Measurements from ENCODE around the gene DDX54.

Gene DDX54

DNA sequence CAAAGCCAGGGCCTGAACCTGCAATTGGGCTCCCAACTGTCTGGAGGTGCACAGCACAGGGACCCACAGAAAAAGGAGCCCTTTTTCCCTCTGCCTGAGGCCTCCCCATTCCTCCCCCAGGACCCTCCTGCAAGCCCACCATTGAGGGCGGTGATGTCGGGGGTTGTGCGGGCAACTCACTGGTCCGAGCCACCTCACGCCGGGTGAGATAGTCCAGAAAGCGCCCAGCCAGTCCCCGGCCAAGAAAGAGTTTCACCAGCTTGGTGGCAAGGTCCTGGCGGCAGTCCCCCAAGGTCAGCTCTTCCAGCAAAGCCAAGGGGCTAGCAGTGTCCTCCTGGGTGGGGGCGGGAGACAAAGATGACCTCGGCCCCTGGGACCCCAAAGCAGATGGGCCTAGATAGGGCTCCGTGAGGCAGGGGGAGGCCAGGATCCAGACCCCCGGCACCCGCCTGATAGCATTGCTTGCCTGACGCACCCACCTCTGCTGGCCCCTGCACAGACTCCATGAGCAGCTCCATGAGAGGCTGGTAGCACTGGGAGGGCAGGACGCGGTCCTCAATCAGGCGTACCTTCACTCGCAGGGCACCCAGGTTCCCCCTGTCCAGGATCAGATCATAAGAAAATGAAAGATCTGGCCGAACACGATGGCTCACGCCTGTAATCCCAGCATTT is 69.7 kb downstream of the DDX54 start:
- Histone ChIP-seq H3K4me1 (ENCODE audit: control insufficient read depth, insufficient read depth, low read length, unreplicated experiment) (no peaks in the 10 kb centered on the region), H3K27ac (ENCODE audit: low read depth, low read length) (no peak overlapping the region), H3K4me3 (ENCODE audit: low read depth, low read length) (no peak overlapping the region), H3K79me2 (ENCODE audit: control insufficient read depth, insufficient read depth, low read length, unreplicated experiment) (no peaks in the 10 kb centered on the region), H3K36me3 (ENCODE audit: insufficient read depth, low read length) (no peaks in the 10 kb centered on the region), H2AFZ (ENCODE audit: low read length, unreplicated experiment) (no peak overlapping the region), H3K27me3 (ENCODE audit: insufficient read depth, low read length) (peaks cover 18% of the 10 kb centered on the region)

DNA sequence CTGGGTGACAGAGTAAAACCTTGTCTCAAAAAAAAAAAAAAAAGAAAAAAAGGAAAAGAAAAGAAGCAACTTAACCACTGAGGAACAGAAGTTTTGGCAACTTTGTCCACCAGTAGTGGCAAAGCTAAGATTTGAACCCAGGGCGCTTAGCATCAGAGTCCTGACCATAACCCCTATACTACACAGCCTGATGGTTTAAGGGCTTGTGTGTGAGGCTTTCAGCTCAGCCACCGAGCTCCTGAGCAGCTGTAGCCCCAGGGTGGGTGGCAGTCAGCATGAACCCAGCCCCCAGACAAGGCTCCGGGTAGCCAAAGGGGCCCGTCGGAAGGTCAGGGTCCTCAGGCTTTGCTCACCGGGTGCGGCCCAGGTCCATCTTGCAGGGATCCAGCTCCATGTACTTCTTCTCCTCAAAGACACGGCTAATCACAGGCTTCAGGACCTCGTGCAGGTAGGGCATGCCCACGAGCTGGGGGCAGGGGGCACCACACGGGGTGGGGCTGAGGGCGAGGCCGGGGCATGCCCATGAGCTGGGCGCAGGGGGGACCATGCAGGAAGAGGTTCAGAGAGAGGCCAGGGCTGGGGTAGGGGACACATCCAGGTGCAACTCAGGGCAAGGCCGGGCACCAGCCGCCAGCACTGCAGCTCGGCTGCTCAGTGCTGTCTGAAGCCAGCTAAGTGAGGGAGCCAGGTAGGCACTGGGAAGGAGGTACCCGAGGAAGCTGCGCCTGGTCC is 70.7 kb downstream of the DDX54 start:
- Histone ChIP-seq H3K36me3 (ENCODE audit: insufficient read depth, low read length) (no peaks in the 10 kb centered on the region), H3K27me3 (ENCODE audit: insufficient read depth, low read length) (peaks cover 11% of the 10 kb centered on the region), H3K79me2 (ENCODE audit: control insufficient read depth, insufficient read depth, low read length, unreplicated experiment) (no peaks in the 10 kb centered on the region), H3K27ac (ENCODE audit: low read depth, low read length) (no peak overlapping the region), H3K4me1 (ENCODE audit: control insufficient read depth, insufficient read depth, low read length, unreplicated experiment) (no peaks in the 10 kb centered on the region), H3K4me3 (ENCODE audit: low read depth, low read length) (no peak overlapping the region), H2AFZ (ENCODE audit: low read length, unreplicated experiment) (no peak overlapping the region)

DNA sequence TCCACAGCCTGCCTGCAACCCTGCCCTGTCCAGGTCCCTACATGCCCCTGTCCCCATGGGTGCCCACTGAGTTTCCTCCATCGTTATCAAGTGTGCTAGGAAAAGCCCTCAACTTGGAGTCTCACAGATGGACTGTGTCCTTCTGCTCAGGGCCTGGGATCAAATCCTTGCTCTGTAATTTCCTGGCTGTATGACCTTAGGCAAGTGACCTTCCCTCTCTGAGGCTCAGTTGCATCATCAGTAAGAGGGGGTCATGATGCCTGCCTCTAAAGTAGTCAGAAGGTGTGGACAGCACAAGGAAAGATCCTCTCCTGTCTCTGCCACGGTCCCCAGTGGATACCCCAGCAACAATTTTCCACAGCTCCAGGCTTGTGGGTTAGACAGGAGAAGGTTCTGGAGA is 71.9 kb downstream of the DDX54 start:
- Histone ChIP-seq H3K36me3 (ENCODE audit: insufficient read depth, low read length) (no peaks in the 10 kb centered on the region), H3K4me3 (ENCODE audit: low read depth, low read length) (no peak overlapping the region), H3K27ac (ENCODE audit: low read depth, low read length) (no peak overlapping the region), H3K4me1 (ENCODE audit: control insufficient read depth, insufficient read depth, low read length, unreplicated experiment) (no peaks in the 10 kb centered on the region), H2AFZ (ENCODE audit: low read length, unreplicated experiment) (no peak overlapping the region), H3K79me2 (ENCODE audit: control insufficient read depth, insufficient read depth, low read length, unreplicated experiment) (no peaks in the 10 kb centered on the region), H3K27me3 (ENCODE audit: insufficient read depth, low read length) (peaks cover 2% of the 10 kb centered on the region)

DNA sequence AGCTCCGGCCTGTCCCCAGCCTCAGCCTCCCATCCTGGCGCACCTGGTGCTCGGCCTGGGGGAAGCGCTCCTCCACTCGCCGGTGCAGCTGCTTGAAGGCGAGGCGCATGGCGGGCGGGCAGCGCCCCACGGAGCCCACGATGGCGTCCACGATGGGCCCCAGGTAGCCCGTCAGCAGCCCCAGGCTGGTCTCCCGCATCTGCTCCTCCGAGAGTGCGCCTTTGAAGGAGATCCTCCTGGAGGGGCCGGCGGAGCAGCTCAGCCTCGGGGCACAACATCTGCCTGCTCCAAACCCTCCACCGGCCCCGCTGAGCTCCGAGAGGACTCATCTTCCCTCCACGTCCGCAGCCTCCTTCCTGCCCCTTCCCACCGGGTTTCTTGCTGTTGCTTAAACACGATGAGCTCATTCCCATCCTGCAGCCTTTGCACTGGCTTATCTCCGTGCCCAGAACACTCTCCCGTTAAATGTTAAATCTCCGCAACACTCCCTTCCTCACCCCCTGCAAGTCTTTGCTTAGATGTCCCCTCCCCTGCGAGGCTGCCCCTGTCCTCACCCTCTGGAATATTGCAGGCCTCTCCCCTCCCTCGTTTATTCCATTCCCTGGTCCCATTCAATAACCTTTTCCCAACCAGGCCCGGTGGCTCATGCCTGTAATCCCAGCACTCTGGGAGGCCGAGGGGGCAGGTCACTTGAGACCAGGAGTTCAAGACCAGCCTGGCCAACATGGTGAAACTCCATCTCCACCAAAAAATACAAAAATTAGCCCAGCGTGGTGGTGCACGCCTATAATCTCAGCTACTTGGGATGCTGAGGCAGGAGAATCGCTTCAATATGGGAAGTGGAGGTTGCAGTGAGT is 73.0 kb downstream of the DDX54 start:
- no peak overlapping the region for H3K4me3 ChIP-seq (ENCODE audit: low read depth, low read length)
- H3K27me3 ChIP-seq (ENCODE audit: insufficient read depth, low read length) = peaks cover 2% of the 10 kb centered on the region
- no peaks in the 10 kb centered on the region for H3K4me1 ChIP-seq (ENCODE audit: control insufficient read depth, insufficient read depth, low read length, unreplicated experiment)
- no peaks in the 10 kb centered on the region for H3K36me3 ChIP-seq (ENCODE audit: insufficient read depth, low read length)
- no peaks in the 10 kb centered on the region for H3K79me2 ChIP-seq (ENCODE audit: control insufficient read depth, insufficient read depth, low read length, unreplicated experiment)
- no peak overlapping the region for H2AFZ ChIP-seq (ENCODE audit: low read length, unreplicated experiment)
- H3K27ac ChIP-seq (ENCODE audit: low read depth, low read length) = no peak overlapping the region

DNA sequence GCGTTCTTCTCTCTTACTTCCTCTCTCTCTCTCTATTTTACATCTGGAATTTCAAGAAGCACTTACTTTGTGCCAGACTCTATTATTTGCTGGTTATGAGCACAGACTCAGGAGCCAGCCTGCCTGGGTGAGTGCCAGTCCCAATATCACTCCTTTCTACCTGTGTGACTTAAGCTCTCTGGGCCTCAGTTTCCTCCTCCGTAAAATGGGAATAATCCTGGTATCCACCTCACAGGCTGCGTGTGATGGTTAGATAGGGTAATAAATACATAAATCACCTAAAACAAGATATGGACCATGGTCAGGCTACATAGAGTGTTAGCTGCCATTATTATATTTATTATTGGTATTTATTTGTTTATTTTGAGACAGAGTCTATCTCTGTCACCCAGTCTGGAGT is 74.0 kb downstream of the DDX54 start:
- Histone ChIP-seq H3K27me3 (ENCODE audit: insufficient read depth, low read length) (peaks cover 2% of the 10 kb centered on the region), H2AFZ (ENCODE audit: low read length, unreplicated experiment) (no peak overlapping the region), H3K4me3 (ENCODE audit: low read depth, low read length) (no peak overlapping the region), H3K4me1 (ENCODE audit: control insufficient read depth, insufficient read depth, low read length, unreplicated experiment) (no peaks in the 10 kb centered on the region), H3K27ac (ENCODE audit: low read depth, low read length) (no peak overlapping the region), H3K79me2 (ENCODE audit: control insufficient read depth, insufficient read depth, low read length, unreplicated experiment) (no peaks in the 10 kb centered on the region), H3K36me3 (ENCODE audit: insufficient read depth, low read length) (no peaks in the 10 kb centered on the region)

DNA sequence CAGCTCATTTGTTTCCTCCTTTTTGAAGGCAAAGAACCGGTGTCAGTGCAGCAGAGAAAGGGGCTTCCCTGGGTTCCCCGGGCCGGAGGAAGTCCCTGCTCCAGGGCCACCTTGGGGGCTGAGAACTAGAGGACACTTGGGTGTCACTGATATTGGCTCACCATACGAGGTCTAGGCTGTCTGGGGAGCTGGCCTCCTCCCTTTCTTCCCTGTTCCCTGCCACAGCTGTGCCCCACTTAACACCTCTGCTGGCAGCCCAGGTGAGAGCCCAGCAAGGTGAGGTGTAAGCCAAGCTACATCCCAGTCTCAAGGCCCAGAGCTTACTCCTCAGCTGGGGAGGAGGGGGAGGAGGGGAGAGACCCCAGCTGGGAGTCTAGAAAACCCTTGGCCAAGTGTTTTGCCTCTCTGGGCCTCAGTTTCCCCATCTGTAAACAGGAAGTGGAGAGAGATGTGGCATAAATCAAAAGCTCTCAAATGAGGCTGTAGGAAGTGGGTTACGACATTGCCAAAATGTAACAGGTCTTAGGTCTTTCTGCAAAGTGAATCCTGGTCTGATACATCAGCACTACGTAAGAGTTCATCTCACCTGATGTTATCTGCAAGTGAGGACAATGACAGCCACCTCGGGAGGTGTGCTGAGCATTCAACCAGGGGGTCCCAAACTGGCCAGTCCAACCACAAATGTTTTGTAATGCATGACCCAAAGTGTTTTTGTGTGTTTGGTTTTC is 75.2 kb downstream of the DDX54 start:
- Histone ChIP-seq H3K79me2 (ENCODE audit: control insufficient read depth, insufficient read depth, low read length, unreplicated experiment) (no peaks in the 10 kb centered on the region), H3K27me3 (ENCODE audit: insufficient read depth, low read length) (peaks cover 2% of the 10 kb centered on the region), H3K27ac (ENCODE audit: low read depth, low read length) (no peak overlapping the region), H2AFZ (ENCODE audit: low read length, unreplicated experiment) (no peak overlapping the region), H3K4me1 (ENCODE audit: control insufficient read depth, insufficient read depth, low read length, unreplicated experiment) (no peaks in the 10 kb centered on the region), H3K36me3 (ENCODE audit: insufficient read depth, low read length) (no peaks in the 10 kb centered on the region), H3K4me3 (ENCODE audit: low read depth, low read length) (no peak overlapping the region)

DNA sequence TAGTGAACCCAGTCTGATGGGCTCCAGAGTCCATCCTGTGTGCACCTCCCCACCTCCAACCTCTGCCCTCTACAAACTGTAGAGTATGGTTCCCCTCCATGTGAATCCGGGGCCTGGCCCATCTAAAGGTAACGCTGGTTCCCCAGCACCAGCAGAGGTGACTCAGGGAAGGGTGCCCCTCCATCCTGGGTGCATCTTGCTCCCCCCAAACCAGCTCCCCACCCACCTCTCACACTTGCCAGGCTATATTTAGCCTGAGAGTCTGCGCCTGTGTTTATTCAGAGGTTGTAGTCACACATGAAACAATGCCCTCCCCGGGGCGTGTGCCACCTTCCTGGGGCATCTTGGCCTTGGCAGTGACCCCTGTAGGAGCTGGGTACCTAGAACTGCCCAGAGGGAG is 75.9 kb downstream of the DDX54 start:
- Histone ChIP-seq H3K36me3 (ENCODE audit: insufficient read depth, low read length) (no peaks in the 10 kb centered on the region), H3K4me1 (ENCODE audit: control insufficient read depth, insufficient read depth, low read length, unreplicated experiment) (no peaks in the 10 kb centered on the region), H2AFZ (ENCODE audit: low read length, unreplicated experiment) (no peak overlapping the region), H3K79me2 (ENCODE audit: control insufficient read depth, insufficient read depth, low read length, unreplicated experiment) (no peaks in the 10 kb centered on the region), H3K4me3 (ENCODE audit: low read depth, low read length) (no peak overlapping the region), H3K27me3 (ENCODE audit: insufficient read depth, low read length) (peaks cover 2% of the 10 kb centered on the region), H3K27ac (ENCODE audit: low read depth, low read length) (no peak overlapping the region)

DNA sequence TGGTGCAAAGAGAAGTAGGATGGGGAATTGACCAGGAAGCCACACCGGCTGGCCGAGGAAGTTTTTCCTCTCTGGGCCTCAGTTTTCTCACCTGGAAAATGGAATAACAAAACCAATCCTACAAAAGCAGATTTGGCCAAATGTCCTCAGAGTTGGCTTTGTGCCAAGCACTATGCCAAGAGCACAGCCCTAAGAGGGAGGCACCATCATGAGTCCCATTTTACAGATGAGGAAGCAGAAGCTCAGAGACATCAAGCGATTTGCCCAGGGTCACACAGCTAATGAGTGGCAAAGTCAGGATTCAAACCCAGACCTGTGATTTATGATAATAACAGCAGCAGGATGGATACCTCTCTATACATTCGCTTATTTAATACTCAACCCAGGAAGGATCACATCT is 77.0 kb downstream of the DDX54 start:
- Histone ChIP-seq H3K79me2 (ENCODE audit: control insufficient read depth, insufficient read depth, low read length, unreplicated experiment) (no peaks in the 10 kb centered on the region), H3K27me3 (ENCODE audit: insufficient read depth, low read length) (peaks cover 11% of the 10 kb centered on the region), H2AFZ (ENCODE audit: low read length, unreplicated experiment) (no peak overlapping the region), H3K27ac (ENCODE audit: low read depth, low read length) (no peak overlapping the region), H3K36me3 (ENCODE audit: insufficient read depth, low read length) (no peaks in the 10 kb centered on the region), H3K4me3 (ENCODE audit: low read depth, low read length) (no peak overlapping the region), H3K4me1 (ENCODE audit: control insufficient read depth, insufficient read depth, low read length, unreplicated experiment) (no peaks in the 10 kb centered on the region)
